ENCODE measurements around the gene CRYGS. TPM values are rescaled to one million over a fixed set of nuclear protein-coding genes. Genes with fewer than 3 reads are reported as not detected.

The CRYGS gene
- total and polyA plus RNA-seq, 10 donors, result 4.2 to 24.8 (median 6.8) TPM

DNA sequence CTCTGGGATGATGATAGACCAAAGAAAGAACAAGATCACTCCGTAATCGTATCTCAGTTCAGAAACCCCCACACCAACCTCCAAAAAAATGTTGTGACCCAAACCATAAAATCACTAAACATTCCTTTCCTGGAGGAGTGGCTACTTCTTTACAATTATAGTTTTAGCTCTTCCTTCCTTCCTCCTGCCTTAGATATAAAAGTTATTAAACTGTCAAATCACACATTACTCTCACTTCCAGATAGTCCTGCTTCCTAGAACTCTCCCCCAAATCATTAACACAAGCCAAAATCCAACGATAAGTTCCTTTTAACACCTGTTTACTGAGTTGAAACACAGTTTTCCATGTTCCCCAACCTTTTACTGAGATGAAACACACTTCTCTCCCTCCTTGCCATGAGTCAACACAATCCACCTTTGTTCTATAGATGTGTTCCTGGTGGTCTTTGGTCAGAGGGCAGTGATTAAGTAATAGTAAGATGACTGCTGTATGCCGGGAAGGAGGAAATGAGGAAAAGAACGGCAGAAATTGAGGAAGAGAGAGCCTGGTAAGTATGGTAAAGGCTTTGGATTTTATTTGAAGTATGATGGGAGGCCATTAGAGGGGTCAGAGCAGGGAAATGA, 8.3 kb upstream of the CRYGS start:
- WGBS, 5 donors, result 65 to 79% (median 72%) methylated on average over 5 of the region's 5 CpGs
- H3K9me3 ChIP-seq, result no peaks in the 10 kb centered on the region
- peaks cover 13 to 100% (median 77%) of the 10 kb centered on the region in 6 donors for H3K36me3 ChIP-seq
- no peak overlapping the region for H3K27ac ChIP-seq
- TF ChIP-seq, protein P1, sequence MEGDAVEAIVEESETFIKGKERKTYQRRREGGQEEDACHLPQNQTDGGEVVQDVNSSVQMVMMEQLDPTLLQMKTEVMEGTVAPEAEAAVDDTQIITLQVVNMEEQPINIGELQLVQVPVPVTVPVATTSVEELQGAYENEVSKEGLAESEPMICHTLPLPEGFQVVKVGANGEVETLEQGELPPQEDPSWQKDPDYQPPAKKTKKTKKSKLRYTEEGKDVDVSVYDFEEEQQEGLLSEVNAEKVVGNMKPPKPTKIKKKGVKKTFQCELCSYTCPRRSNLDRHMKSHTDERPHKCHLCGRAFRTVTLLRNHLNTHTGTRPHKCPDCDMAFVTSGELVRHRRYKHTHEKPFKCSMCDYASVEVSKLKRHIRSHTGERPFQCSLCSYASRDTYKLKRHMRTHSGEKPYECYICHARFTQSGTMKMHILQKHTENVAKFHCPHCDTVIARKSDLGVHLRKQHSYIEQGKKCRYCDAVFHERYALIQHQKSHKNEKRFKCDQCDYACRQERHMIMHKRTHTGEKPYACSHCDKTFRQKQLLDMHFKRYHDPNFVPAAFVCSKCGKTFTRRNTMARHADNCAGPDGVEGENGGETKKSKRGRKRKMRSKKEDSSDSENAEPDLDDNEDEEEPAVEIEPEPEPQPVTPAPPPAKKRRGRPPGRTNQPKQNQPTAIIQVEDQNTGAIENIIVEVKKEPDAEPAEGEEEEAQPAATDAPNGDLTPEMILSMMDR (IDR thresholded peaks at IDR 0.05 in 8 of 11, conservative IDR thresholded peaks at IDR 0.05 in 3 of 11), result no peak
- no peak for TF ChIP-seq POLR2A (IDR thresholded peaks at IDR 0.05)
- TF ChIP-seq POLR2AphosphoS5 (IDR thresholded peaks at IDR 0.05), result no peak
- no peaks in the 10 kb centered on the region for H3K4me1 ChIP-seq
- no peak for DNase-seq
- H3K4me3 ChIP-seq, result no peak overlapping the region
- H3K27me3 ChIP-seq (replicated peaks in 1 of 7), result no peaks in the 10 kb centered on the region
- intact Hi-C loops (cut with DNase I; ENCODE audit: low total_unique reads), result no loop called here

DNA sequence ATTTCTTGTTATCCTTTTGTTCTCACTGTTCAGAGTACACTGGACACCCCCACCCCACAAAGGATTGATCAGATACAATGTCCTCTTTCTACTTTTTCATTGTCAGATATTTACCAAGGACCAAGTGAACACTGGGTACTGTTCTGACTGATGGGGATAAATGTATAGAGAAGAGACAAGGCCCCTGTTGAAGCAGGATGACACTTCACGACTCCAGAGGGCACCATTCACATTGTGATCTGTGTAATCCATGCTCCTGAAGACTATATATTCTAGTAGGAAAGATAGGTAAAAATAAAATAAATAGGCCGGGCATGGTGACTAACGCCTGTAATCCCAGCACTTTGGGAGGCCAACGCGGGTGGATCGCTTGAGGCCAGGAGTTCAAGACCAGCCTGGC, 7.2 kb upstream of the CRYGS start:
- Histone ChIP-seq H3K4me3 (no peak overlapping the region), H3K27ac (no peak overlapping the region), H3K27me3 (replicated peaks in 1 of 7) (no peaks in the 10 kb centered on the region), H3K4me1 (no peaks in the 10 kb centered on the region), H3K9me3 (no peaks in the 10 kb centered on the region), H3K36me3 (peaks cover 13 to 100% (median 73%) of the 10 kb centered on the region in 6 donors)
- TF ChIP-seq POLR2A (IDR thresholded peaks at IDR 0.05) (no peak), POLR2AphosphoS5 (IDR thresholded peaks at IDR 0.05) (no peak)
- TF ChIP-seq, protein P1 (IDR thresholded peaks at IDR 0.05 in 8 of 11, conservative IDR thresholded peaks at IDR 0.05 in 3 of 11), result no peak
- 93 to 99% (median 95%) methylated on average over 6 of the region's 6 CpGs for WGBS, 5 donors
- intact Hi-C loops (cut with DNase I; ENCODE audit: low total_unique reads), result no loop called here
- DNase-seq, result no peak

DNA sequence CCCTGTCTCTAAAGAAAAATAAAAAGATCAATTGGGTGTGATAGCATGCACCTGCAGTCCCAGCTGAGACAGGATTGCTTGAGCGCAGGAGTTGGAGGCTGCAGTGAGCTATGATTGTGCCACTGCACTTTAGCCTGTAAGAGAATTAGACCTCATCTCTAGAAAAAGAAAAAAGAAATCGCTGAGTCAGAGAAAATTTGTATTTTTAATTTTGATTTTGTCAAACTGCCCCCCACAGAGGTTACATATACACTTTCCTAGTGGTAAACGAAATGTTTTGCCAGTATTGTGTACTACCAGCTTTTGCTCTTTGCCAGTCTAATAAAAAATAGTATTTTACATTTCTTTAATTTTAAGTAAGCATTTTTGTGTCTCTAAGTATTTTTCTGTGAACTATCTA, 5.3 kb upstream of the CRYGS start:
- Histone ChIP-seq H3K27ac (no peak overlapping the region), H3K4me3 (no peak overlapping the region), H3K27me3 (replicated peaks in 1 of 7) (no peaks in the 10 kb centered on the region), H3K36me3 (peaks cover 9 to 100% (median 64%) of the 10 kb centered on the region in 6 donors), H3K9me3 (no peaks in the 10 kb centered on the region), H3K4me1 (no peaks in the 10 kb centered on the region)
- DNase-seq, result no peak
- 93 to 98% (median 96%) methylated on average over 3 of the region's 3 CpGs for WGBS, 5 donors
- intact Hi-C loops (cut with DNase I; ENCODE audit: low total_unique reads), result no loop called here
- TF ChIP-seq POLR2AphosphoS5 (IDR thresholded peaks at IDR 0.05) (no peak), POLR2A (IDR thresholded peaks at IDR 0.05) (no peak)
- TF ChIP-seq, protein P1 (IDR thresholded peaks at IDR 0.05 in 8 of 11, conservative IDR thresholded peaks at IDR 0.05 in 3 of 11), result no peak

DNA sequence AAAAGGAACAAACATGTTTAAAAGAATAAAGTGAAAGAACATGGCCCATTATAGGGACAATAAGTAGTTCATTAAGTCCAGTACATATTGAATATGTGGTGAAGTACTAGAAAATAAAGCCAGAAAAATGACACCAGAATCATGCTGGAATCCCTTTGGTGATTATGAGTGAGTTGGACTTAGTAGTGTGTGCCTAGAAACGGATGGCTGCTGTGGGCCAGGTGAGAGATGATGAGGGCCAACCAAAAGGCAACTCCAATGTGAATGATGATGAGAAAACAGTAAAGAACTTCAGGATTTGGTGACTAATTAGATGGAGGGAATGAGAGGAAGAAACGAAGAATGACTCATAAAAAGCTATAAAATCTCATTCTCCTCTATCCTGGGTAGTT, 3.3 kb downstream of the CRYGS start:
- H3K27me3 ChIP-seq (replicated peaks in 1 of 7), result no peaks in the 10 kb centered on the region
- peaks cover 0 to 38% (median 9%) of the 10 kb centered on the region in 6 donors for H3K36me3 ChIP-seq
- DNase-seq, result no peak
- peaks cover 4 to 10% (median 9%) of the 10 kb centered on the region in 6 donors for H3K4me1 ChIP-seq
- no peaks in the 10 kb centered on the region for H3K9me3 ChIP-seq
- intact Hi-C loops (cut with DNase I; ENCODE audit: low total_unique reads), result loop anchor here (2.0 kb wide), 2 partner anchors 282 to 558 kb away; no protein-coding TSS in a partner anchor
- no peak overlapping the region for H3K4me3 ChIP-seq
- TF ChIP-seq POLR2AphosphoS5 (IDR thresholded peaks at IDR 0.05), result no peak
- TF ChIP-seq, protein P1 (IDR thresholded peaks at IDR 0.05 in 8 of 11, conservative IDR thresholded peaks at IDR 0.05 in 3 of 11), result peak in 4 of 11 experiments; percentile 10 to 28 (median 18)
- no peak overlapping the region for H3K27ac ChIP-seq
- WGBS, 5 donors, result 33 to 66% (median 38%) methylated on average over 2 of the region's 2 CpGs

Data from spleen (tissue), 11 donors.